D721Med (cell line): Measurements from ENCODE around the gene WDR38.

Experiments
- DNase-seq: peaks from one replicate; pipeline ENCODE4 v3.0.0; 2011; ENCODE audit warnings: low spot score; ENCODE audit not compliant: insufficient read length
- FAIRE-seq: peaks from 2 replicates; lab custom pipeline; 2011; peaks lifted over from hg19 to GRCh38; lab: Jason Lieb, UNC
- TF ChIP-seq, protein P1 (sequence below): IDR thresholded peaks from 2 replicates; pipeline ENCODE4 v1.5.1; 2012; ENCODE audit warnings: mild to moderate bottlenecking, control low read depth; ENCODE audit not compliant: insufficient read depth; ENCODE audit errors: missing control alignments

WDR38 gene

GRCh38 chr9:124879226-124879625, 26.0 kb downstream of the WDR38 start:
- FAIRE-seq (no peak), DNase-seq (no peak)
- TF ChIP-seq, protein P1, sequence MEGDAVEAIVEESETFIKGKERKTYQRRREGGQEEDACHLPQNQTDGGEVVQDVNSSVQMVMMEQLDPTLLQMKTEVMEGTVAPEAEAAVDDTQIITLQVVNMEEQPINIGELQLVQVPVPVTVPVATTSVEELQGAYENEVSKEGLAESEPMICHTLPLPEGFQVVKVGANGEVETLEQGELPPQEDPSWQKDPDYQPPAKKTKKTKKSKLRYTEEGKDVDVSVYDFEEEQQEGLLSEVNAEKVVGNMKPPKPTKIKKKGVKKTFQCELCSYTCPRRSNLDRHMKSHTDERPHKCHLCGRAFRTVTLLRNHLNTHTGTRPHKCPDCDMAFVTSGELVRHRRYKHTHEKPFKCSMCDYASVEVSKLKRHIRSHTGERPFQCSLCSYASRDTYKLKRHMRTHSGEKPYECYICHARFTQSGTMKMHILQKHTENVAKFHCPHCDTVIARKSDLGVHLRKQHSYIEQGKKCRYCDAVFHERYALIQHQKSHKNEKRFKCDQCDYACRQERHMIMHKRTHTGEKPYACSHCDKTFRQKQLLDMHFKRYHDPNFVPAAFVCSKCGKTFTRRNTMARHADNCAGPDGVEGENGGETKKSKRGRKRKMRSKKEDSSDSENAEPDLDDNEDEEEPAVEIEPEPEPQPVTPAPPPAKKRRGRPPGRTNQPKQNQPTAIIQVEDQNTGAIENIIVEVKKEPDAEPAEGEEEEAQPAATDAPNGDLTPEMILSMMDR = no peak

GRCh38 chr9:124880501-124880900, 27.2 kb downstream of the WDR38 start:
- TF ChIP-seq, protein P1 = no peak
- DNase-seq (no peak), FAIRE-seq (no peak)

- no peak for FAIRE-seq
- TF ChIP-seq, protein P1 = no peak
- no peak for DNase-seq
Measured at GRCh38 chr9:124881138-124881743, 28.0 kb downstream of the WDR38 start.

GRCh38 chr9:124882231-124882630, 29.0 kb downstream of the WDR38 start:
- TF ChIP-seq, protein P1 = no peak
- no peak for FAIRE-seq
- DNase-seq = no peak

GRCh38 chr9:124884376-124884775, 31.1 kb downstream of the WDR38 start:
- no peak for FAIRE-seq
- DNase-seq = no peak
- TF ChIP-seq, protein P1 = no peak

- TF ChIP-seq, protein P1 = no peak
Measured at GRCh38 chr9:124885551-124885950, 32.3 kb downstream of the WDR38 start.

GRCh38 chr9:124886461-124886860, 33.2 kb downstream of the WDR38 start:
- DNase-seq = no peak
- FAIRE-seq = no peak

More at GRCh38 chr9:124885551-124885950, 32.3 kb downstream of the WDR38 start:
- no peak for FAIRE-seq
- no peak for DNase-seq

More at GRCh38 chr9:124886461-124886860, 33.2 kb downstream of the WDR38 start:
- TF ChIP-seq, protein P1 = no peak
